Ovary (tissue), 9 donors: ENCODE results near the gene NPR1. TPM values are rescaled to one million over a fixed set of nuclear protein-coding genes. Genes with fewer than 3 reads are reported as not detected.
A peak's percentile ranks its signal among the peaks of the same experiment; 100 is the strongest.
"Not testable (repeated sequence)": the region's sequence is repeated elsewhere in the genome, so short reads cannot be mapped to it uniquely, and the experiment has no call there.

Experiments used
- DNase-seq, 5 donors: peaks; one replicate each; pipeline ENCODE4 v3.0.0-alpha.2; 2019 to 2020
- H3K27ac ChIP-seq, 2 donors: fragments of 200-600 bp; one replicate each; pipeline versions ENCODE4 v1.5.1 to v1.8.0; 2019 to 2022
- H3K27me3 ChIP-seq: fragments of 200-600 bp; one replicate; pipeline ENCODE4 v1.8.0; 2022
- H3K36me3 ChIP-seq: fragments of 200-600 bp; sonication (generic); one replicate; pipeline ENCODE4 v1.5.1; 2019
- H3K4me1 ChIP-seq: one replicate; pipeline ENCODE4 v1.8.1; 2013; ENCODE audit warnings: mild to moderate bottlenecking, moderate library complexity; ENCODE audit not compliant: insufficient read depth
- H3K4me3 ChIP-seq: fragments of 200-600 bp; sonication (generic); one replicate; pipeline ENCODE4 v1.5.1; 2017
- H3K9me3 ChIP-seq, 2 donors: fragments of 200-600 bp in 1 of 2; sonication (generic) in 1 of 2; one replicate each; pipeline versions ENCODE4 v1.5.1 to v1.8.1; 2013 to 2019; ENCODE audit warnings: mild to moderate bottlenecking in 1 of 2, moderate library complexity in 1 of 2
- CTCF ChIP-seq, 3 donors: fragments of 450-650 bp in 2 of 3; fragments of 200-600 bp in 1 of 3; IDR thresholded peaks; one replicate each; pipeline versions ENCODE4 v1.5.1 to v1.8.0; 2016 to 2022; ENCODE audit warnings: antibody characterized with exemption in 3 of 3, mild to moderate bottlenecking in 1 of 3
- EP300 ChIP-seq: sonication (generic); formaldehyde crosslinking; IDR thresholded peaks from one replicate; pipeline ENCODE4 v1.6.1; 2017; ENCODE audit warnings: antibody characterized with exemption
- POLR2A ChIP-seq: fragments of 450-650 bp; IDR thresholded peaks from one replicate; pipeline ENCODE4 v1.6.1; 2017; ENCODE audit warnings: antibody characterized with exemption, mild to moderate bottlenecking, moderate library complexity
- WGBS, 3 donors: extraction: QIAGEN DNeasy Blood & Tissue Kit in 1 of 3; methylation state at CpG; one replicate each; pipeline versions ENCODE4 v1.1.5 to v1.1.7; 2013 to 2017; 5-methylcytosine and 5-hydroxymethylcytosine counted together
- intact Hi-C, 4 donors: fragments of 100-400 bp; cut with DNase I; formaldehyde crosslinking; loops; one replicate each; pipeline versions ENCODE4 v1.11.0 to v1.15.1; 2022 to 2023
- polyA plus RNA-seq, 2 donors: library from polyadenylated mRNA; stranded (reverse); fragments of 200-250 nt in 1 of 2; fragments of 350-450 nt in 1 of 2; fragmentation: Illumina TruSeq in 1 of 2; extraction: RNeasy Lipid Tissue Mini Kit (QIAGEN cat#74804) in 1 of 2; gene quantifications; one replicate each; pipeline ENCODE4 v1.2.3, GENCODE V29; 2013 to 2014
- total RNA-seq, 7 donors: library from RNA; depleted of rRNA in 2 of 7; stranded (reverse); fragments of >200 nt in 2 of 7; fragmentation: NEBNext Ultra II Directional in 3 of 7; extraction: Animal tissue kit (Norgen Biotek cat#: 25700) in 3 of 7; gene quantifications; one replicate each; pipeline versions ENCODE4 v1.1.0 to v1.2.4, GENCODE V29; 2016 to 2023
- donor health status: DM: no; HTN: no; CAD: no; lungs with moderate emphysema.
- donor health status: DM: no; HTN: no; CAD: no.
- donor health status: Bipolar disorder and iron deficiency.
- donor health status: DM: yes; HTN: yes; CAD: no.
- donor health status: DM: no; HTN: no; CAD: no.
- donor health status: DM: yes; HTN: yes; CAD: no.

Gene NPR1
- total and polyA plus RNA-seq, 9 donors: 20.6 to 96.5 (median 48.4) TPM

GRCh38 chr1:153698923-153699714 is 20.6 kb downstream of the NPR1 start:
- 73 to 82% (median 80%) methylated on average over 6 of the region's 6 CpGs for WGBS, 3 donors
- intact Hi-C loops: loop anchor here in 2 of 4 donors (2.0 to 5.0 kb wide), 2 partner anchors 30 to 43 kb away; partner anchors contain the start of gene INTS3 (in 1 of the 2)
- H3K36me3 ChIP-seq: no peaks in the 10 kb centered on the region
- peaks cover 23% of the 10 kb centered on the region for H3K4me1 ChIP-seq
- no peak for DNase-seq
- no peaks in the 10 kb centered on the region for H3K27me3 ChIP-seq
- TF ChIP-seq CTCF (IDR thresholded peaks at IDR 0.05) (no peak), POLR2A (no peak), EP300 (no peak)
- no peaks in the 10 kb centered on the region for H3K9me3 ChIP-seq
- H3K4me3 ChIP-seq: no peak overlapping the region
- peak overlapping the region; percentile 30 to 92 for H3K27ac ChIP-seq

- no peak overlapping the region for H3K4me3 ChIP-seq
- peak overlapping the region in 1 of 2 donors; percentile 92 for H3K27ac ChIP-seq
- H3K9me3 ChIP-seq: no peaks in the 10 kb centered on the region
- WGBS, 3 donors: 89 to 91% (median 90%) methylated on average over 6 of the region's 6 CpGs
- no peaks in the 10 kb centered on the region for H3K36me3 ChIP-seq
- peaks cover 23% of the 10 kb centered on the region for H3K4me1 ChIP-seq
- no peak for DNase-seq
- no peaks in the 10 kb centered on the region for H3K27me3 ChIP-seq
- intact Hi-C loops: loop anchor here in 2 of 4 donors (2.0 to 5.0 kb wide), 2 partner anchors 29 to 43 kb away; partner anchors contain the start of gene INTS3 (in 1 of the 2)
- TF ChIP-seq EP300 (no peak), CTCF (IDR thresholded peaks at IDR 0.05) (no peak), POLR2A (no peak)
These were observed 21.3 kb downstream of the NPR1 start for GRCh38 chr1:153699768-153700167.

- intact Hi-C loops: no loop called here
- no peaks in the 10 kb centered on the region for H3K9me3 ChIP-seq
- H3K4me3 ChIP-seq: no peak overlapping the region
- no peak overlapping the region for H3K27ac ChIP-seq
- TF ChIP-seq POLR2A (no peak), EP300 (no peak), CTCF (IDR thresholded peaks at IDR 0.05) (no peak)
- no peaks in the 10 kb centered on the region for H3K27me3 ChIP-seq
- 92 to 96% (median 94%) methylated on average over 9 of the region's 9 CpGs for WGBS, 3 donors
- DNase-seq: no peak
- H3K36me3 ChIP-seq: no peaks in the 10 kb centered on the region
- no peaks in the 10 kb centered on the region for H3K4me1 ChIP-seq
These were observed 27.0 kb downstream of the NPR1 start for GRCh38 chr1:153705484-153705883.

GRCh38 chr1:153711026-153711425 is 32.5 kb downstream of the NPR1 start:
- 38 to 48% (median 47%) methylated on average over 7 of the region's 7 CpGs for WGBS, 3 donors
- H3K36me3 ChIP-seq: no peaks in the 10 kb centered on the region
- H3K4me1 ChIP-seq: no peaks in the 10 kb centered on the region
- no peak overlapping the region for H3K27ac ChIP-seq
- DNase-seq: no peak
- TF ChIP-seq CTCF (IDR thresholded peaks at IDR 0.05) (no peak), EP300 (no peak), POLR2A (no peak)
- H3K27me3 ChIP-seq: no peaks in the 10 kb centered on the region
- no peaks in the 10 kb centered on the region for H3K9me3 ChIP-seq
- intact Hi-C loops: no loop called here
- H3K4me3 ChIP-seq: no peak overlapping the region

GRCh38 chr1:153716211-153716610 is 37.7 kb downstream of the NPR1 start:
- H3K27ac ChIP-seq, H3K36me3 ChIP-seq, H3K4me3 ChIP-seq, intact Hi-C loops, H3K4me1 ChIP-seq, H3K9me3 ChIP-seq, H3K27me3 ChIP-seq, DNase-seq: not testable (repeated sequence)
- WGBS, 3 donors: 81 to 88% (median 82%) methylated on average over 5 of the region's 5 CpGs
